HEK293 (cell line): ENCODE measurements around the gene TMPRSS4.

Experiments used
- CTCF ChIA-PET: fragments of 350-600 bp; formaldehyde crosslinking; extraction: SDS; loops from one replicate; lab custom pipeline; 2021; ENCODE audit warnings: antibody characterized with exemption; lab: Yijun Ruan, JAX
- POLR2A ChIA-PET: fragments of 300-600 bp; formaldehyde crosslinking; extraction: SDS; loops from one replicate; lab custom pipeline; 2020; ENCODE audit warnings: antibody characterized with exemption, inconsistent platforms; lab: Yijun Ruan, JAX
- H3K27ac ChIP-seq: fragments of 200-500 bp; sonication (Bioruptor generic); 2 replicates; pipeline ENCODE4 v1.5.1; 2014; ENCODE audit warnings: low read depth, low read length, control low read depth, inconsistent platforms; ENCODE audit errors: extremely low read depth
- H3K36me3 ChIP-seq, 2 experiments: fragments of 200-500 bp in 1 of 2; sonication (Bioruptor generic) in 1 of 2; 1 replicate in 1 of 2; 2 replicates in 1 of 2; pipeline ENCODE4 v1.5.1; 2014 to 2017; ENCODE audit warnings: inconsistent platforms in 2 of 2, low read length in 2 of 2; ENCODE audit not compliant: control insufficient read depth in 2 of 2, insufficient read depth in 1 of 2
- H3K4me1 ChIP-seq: fragments of 200-500 bp; sonication (Bioruptor generic); 2 replicates; pipeline ENCODE4 v1.5.1; 2014; ENCODE audit warnings: mild to moderate bottlenecking, low read length, inconsistent platforms; ENCODE audit not compliant: control insufficient read depth, insufficient read depth
- H3K4me3 ChIP-seq: 2 replicates; pipeline ENCODE4 v1.5.1; 2011; ENCODE audit warnings: low read depth, mild to moderate bottlenecking, control low read depth, low read length, moderate library complexity
- H3K9me3 ChIP-seq: fragments of 200-500 bp; sonication (Bioruptor generic); 2 replicates; pipeline ENCODE4 v1.5.1; 2014; ENCODE audit warnings: low read depth, low read length, inconsistent platforms; ENCODE audit not compliant: control insufficient read depth, insufficient read depth
- ATF2 ChIP-seq: fragments of 450-650 bp; formaldehyde crosslinking; IDR thresholded peaks from 2 replicates; pipeline ENCODE4 v1.5.1; 2016; ENCODE audit warnings: missing biosample characterization, missing genetic modification characterization, low read depth
- GLI2 ChIP-seq: fragments of 450-650 bp; formaldehyde crosslinking; IDR thresholded peaks from 2 replicates; pipeline ENCODE4; 2017; ENCODE audit warnings: missing biosample characterization, missing genetic modification characterization, low read depth, borderline replicate concordance
- IKZF3 ChIP-seq: fragments of 450-650 bp; IDR thresholded peaks from 2 replicates; pipeline ENCODE4 v1.5.0; 2018; ENCODE audit warnings: missing biosample characterization, mild to moderate bottlenecking, missing genetic modification characterization, moderate library complexity
- PRDM10 ChIP-seq: fragments of 450-650 bp; formaldehyde crosslinking; IDR thresholded peaks from 2 replicates; pipeline ENCODE4 v1.5.1; 2016; ENCODE audit warnings: missing biosample characterization, missing genetic modification characterization
- PRDM6 ChIP-seq: fragments of 450-650 bp; formaldehyde crosslinking; IDR thresholded peaks from 2 replicates; pipeline ENCODE4 v1.5.1; 2017; ENCODE audit warnings: missing biosample characterization, missing genetic modification characterization
- REST ChIP-seq: fragments of 450-650 bp; formaldehyde crosslinking; IDR thresholded peaks from 2 replicates; pipeline ENCODE4 v1.5.1; 2016; ENCODE audit warnings: missing biosample characterization, missing genetic modification characterization
- YY2 ChIP-seq: fragments of 450-650 bp; formaldehyde crosslinking; IDR thresholded peaks from 2 replicates; pipeline ENCODE4 v1.5.1; 2016; ENCODE audit warnings: missing biosample characterization, missing genetic modification characterization
- ZBTB44 ChIP-seq: fragments of 450-650 bp; IDR thresholded peaks from 2 replicates; pipeline ENCODE4 v1.5.1; 2018; ENCODE audit warnings: missing biosample characterization, mild to moderate bottlenecking, missing genetic modification characterization
- ZEB2 ChIP-seq: fragments of 450-650 bp; formaldehyde crosslinking; IDR thresholded peaks from 2 replicates; pipeline ENCODE4 v1.5.1; 2016; ENCODE audit warnings: missing biosample characterization, missing genetic modification characterization
- ZNF174 ChIP-seq: fragments of 450-650 bp; formaldehyde crosslinking; IDR thresholded peaks from 2 replicates; pipeline ENCODE4 v1.5.0; 2017; ENCODE audit warnings: missing biosample characterization, mild to moderate bottlenecking, missing genetic modification characterization
- ZNF416 ChIP-seq: fragments of 450-650 bp; formaldehyde crosslinking; IDR thresholded peaks from 2 replicates; pipeline ENCODE4 v1.5.1; 2016; ENCODE audit warnings: missing biosample characterization, missing genetic modification characterization
- ZNF433 ChIP-seq: fragments of 450-650 bp; formaldehyde crosslinking; IDR thresholded peaks from 2 replicates; pipeline ENCODE4 v1.5.1; 2016; ENCODE audit warnings: missing biosample characterization, missing genetic modification characterization, low read depth
- ZNF521 ChIP-seq: fragments of 450-650 bp; formaldehyde crosslinking; IDR thresholded peaks from 2 replicates; pipeline ENCODE4 v1.5.1; 2017; ENCODE audit warnings: missing biosample characterization, mild to moderate bottlenecking, missing genetic modification characterization
- ZNF600 ChIP-seq: fragments of 450-650 bp; formaldehyde crosslinking; IDR thresholded peaks from 2 replicates; pipeline ENCODE4 v1.5.1; 2016; ENCODE audit warnings: missing biosample characterization, missing genetic modification characterization
- ZNF701 ChIP-seq: fragments of 450-650 bp; formaldehyde crosslinking; IDR thresholded peaks from 2 replicates; pipeline ENCODE4 v1.5.1; 2016; ENCODE audit warnings: missing biosample characterization, missing genetic modification characterization
- ZNF768 ChIP-seq: fragments of 450-650 bp; formaldehyde crosslinking; IDR thresholded peaks from 2 replicates; pipeline ENCODE4 v1.5.1; 2018; ENCODE audit warnings: missing biosample characterization, mild to moderate bottlenecking, missing genetic modification characterization

Gene TMPRSS4

GRCh38 chr11:118126082-118126838, 49.4 kb downstream of the TMPRSS4 start:
- ChIA-PET POLR2A (no interaction called here), CTCF (no interaction called here)
- Histone ChIP-seq H3K27ac (no peak overlapping the region), H3K4me1 (peaks cover 5% of the 10 kb centered on the region; the same call in 1 of the 2 replicates), H3K9me3 (no peaks in the 10 kb centered on the region), H3K36me3 (no peaks in the 10 kb centered on the region), H3K4me3 (no peak overlapping the region)
- no peak for TF ChIP-seq ZNF433 (tag by site-specific recombination)
- TF ChIP-seq ZNF174 (tag by site-specific recombination) = no peak
- no peak for TF ChIP-seq ATF2 (tag by site-specific recombination)
- no peak for TF ChIP-seq YY2 (tag by site-specific recombination)
- TF ChIP-seq ZBTB44 (tag by site-specific recombination) = 0 out of 2 replicates have a peak, but pooled peaks have one; percentile 43
- no peak for TF ChIP-seq ZNF521 (tag by site-specific recombination)

GRCh38 chr11:118128310-118128709, 51.4 kb downstream of the TMPRSS4 start:
- POLR2A ChIA-PET = interaction anchor here (1.4 kb wide), 1 partner anchor 13 kb away, joined by 3 read pairs; no protein-coding TSS in a partner anchor
- H3K4me3 ChIP-seq = no peak overlapping the region
- CTCF ChIA-PET = interaction anchor here (1.0 to 1.2 kb wide), 2 partner anchors 18 to 75 kb away, joined by 3 to 4 read pairs; no protein-coding TSS in a partner anchor
- no peak for TF ChIP-seq ZEB2
- TF ChIP-seq PRDM6 (tag by site-specific recombination) = 0 out of 2 replicates have a peak, but pooled peaks have one; percentile 64
- TF ChIP-seq ZNF701 = no peak
- no peak for TF ChIP-seq ZNF600 (tag by site-specific recombination)
- no peak for TF ChIP-seq ZNF768 (tag by site-specific recombination)
- TF ChIP-seq REST (tag by site-specific recombination) = no peak
- TF ChIP-seq ZNF416 (tag by site-specific recombination) = no peak
- TF ChIP-seq PRDM10 (tag by site-specific recombination) = peak; percentile 54
- no peak for TF ChIP-seq IKZF3 (tag by site-specific recombination)
- no peak for TF ChIP-seq GLI2 (tag by site-specific recombination)
- TF ChIP-seq, all 188 proteins: peak for 2
- Histone ChIP-seq H3K27ac (no peak overlapping the region), H3K36me3 (no peaks in the 10 kb centered on the region), H3K9me3 (no peaks in the 10 kb centered on the region), H3K4me1 (peaks cover 5% of the 10 kb centered on the region; the same call in 1 of the 2 replicates)
